GM19324 (cell line): Measurements from ENCODE around the gene TRAF3IP3.

ENCODE experiments used
- ATAC-seq: cut with Tn5 transposase; IDR thresholded peaks from one replicate; pipeline ENCODE4 v1.9.1; 2021; ENCODE audit warnings: mild to moderate bottlenecking, moderate library complexity; ENCODE audit not compliant: unreplicated experiment, low FRiP score

Gene TRAF3IP3

GRCh38 chr1:209822706-209823105 is 66.9 kb downstream of the TRAF3IP3 start:
- no peak for ATAC-seq

GRCh38 chr1:209823143-209824041 is 67.5 kb downstream of the TRAF3IP3 start:
- no peak for ATAC-seq

DNA sequence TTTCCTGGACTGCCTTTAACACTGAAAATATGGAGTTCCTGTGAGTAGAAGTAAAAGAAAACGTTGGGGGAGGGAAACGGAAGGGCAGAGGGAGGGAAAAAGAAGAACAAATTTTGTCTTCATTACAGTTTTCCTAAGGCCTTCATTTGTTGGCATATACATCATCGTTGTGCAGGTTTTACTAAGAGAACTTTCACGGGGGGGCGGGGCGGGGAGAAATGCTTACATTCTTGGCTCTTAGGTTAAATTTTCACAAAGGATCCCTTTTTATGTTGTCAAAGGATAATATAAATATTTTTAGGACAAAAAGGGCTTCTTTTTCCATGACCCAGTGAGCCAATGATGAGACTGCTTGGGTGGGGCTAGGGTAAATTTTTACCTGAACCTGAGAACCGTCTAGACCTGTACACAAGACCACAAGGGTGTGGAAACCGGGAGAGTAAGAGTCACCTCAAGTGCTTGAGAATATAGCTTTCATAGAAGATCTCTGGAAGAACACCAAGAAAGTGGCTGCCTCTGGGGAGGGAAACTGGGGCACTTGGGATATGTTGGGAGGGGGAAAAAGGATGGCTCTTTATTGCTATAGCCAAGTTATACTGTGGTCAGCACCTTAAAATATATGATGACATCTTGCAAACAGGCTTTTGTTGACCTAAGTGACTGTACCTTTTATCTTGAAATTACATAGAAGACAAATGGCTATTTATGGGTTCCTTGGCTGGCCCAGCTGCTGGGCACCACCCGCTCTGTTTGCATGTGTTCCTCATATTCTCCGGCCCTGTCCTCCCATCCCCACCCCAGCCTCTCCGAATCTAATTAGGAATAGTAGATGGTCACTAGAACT is 70.0 kb downstream of the TRAF3IP3 start:
- ATAC-seq: no peak

- ATAC-seq: peak; percentile 91
Measured at GRCh38 chr1:209827384-209828262, 71.8 kb downstream of the TRAF3IP3 start, which contains the start of gene UTP25. TSS of gene UTP25 (plus strand) at chr1:209827972. CDS start at chr1:209828064, 92 bp downstream.

DNA sequence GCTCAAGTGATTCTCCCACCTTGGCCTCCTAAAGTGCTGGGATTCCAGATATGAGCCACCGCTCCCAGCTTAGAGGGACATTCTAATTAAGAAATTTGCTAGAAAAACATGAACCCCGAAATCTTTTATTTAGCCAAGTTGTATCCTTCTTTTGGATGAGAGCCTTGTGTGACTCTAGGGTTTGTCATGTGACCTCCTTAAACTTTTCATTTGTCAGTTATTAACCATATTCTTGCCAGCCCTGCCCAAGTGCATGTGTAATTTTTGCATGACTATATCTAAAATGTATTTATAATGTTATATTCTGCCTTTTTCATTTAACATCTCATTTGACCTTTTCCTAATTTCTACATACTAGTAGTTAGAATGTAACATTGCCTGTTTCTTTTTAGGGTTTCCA is 73.9 kb downstream of the TRAF3IP3 start:
- ATAC-seq: no peak

GRCh38 chr1:209830722-209831121 is 74.9 kb downstream of the TRAF3IP3 start:
- no peak for ATAC-seq

- no peak for ATAC-seq
Measured at GRCh38 chr1:209831615-209832014, 75.8 kb downstream of the TRAF3IP3 start.
